ENCODE results near the gene MAP3K4.

DNA sequence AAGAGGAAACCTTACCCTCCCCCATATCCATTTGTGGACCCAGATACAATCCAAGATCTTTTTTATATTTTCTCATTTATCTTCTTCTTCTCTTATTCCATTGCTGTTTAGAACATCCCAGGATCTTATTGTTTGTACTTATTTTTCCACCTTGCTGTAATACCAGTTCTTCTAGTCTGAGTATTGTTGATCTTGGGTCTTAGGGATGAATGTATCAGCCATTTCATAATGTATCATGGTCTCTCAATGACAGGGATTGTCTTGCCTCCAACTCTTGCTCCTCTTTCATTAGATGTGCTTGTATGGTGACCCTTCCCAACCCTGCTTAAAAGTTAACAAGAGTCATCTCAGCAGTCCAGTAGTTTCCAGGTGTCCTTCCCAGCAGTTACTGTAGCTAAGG is 63.3 kb downstream of the MAP3K4 start:
- TF ChIP-seq, protein P1, sequence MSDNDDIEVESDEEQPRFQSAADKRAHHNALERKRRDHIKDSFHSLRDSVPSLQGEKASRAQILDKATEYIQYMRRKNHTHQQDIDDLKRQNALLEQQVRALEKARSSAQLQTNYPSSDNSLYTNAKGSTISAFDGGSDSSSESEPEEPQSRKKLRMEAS (IDR thresholded peaks at IDR 0.05): no peak
- TF ChIP-seq KDM1A (IDR thresholded peaks at IDR 0.05; ENCODE audit: borderline replicate concordance, low read length) (no peak), EZH2 (IDR thresholded peaks at IDR 0.05; ENCODE audit: low read depth, low read length, severe bottlenecking) (no peak), SP1 (IDR thresholded peaks at IDR 0.05; ENCODE audit: low read depth, low read length) (no peak), POLR2AphosphoS5 (IDR thresholded peaks at IDR 0.05; ENCODE audit: low read depth, low read length) (no peak), CEBPB (IDR thresholded peaks at IDR 0.05; ENCODE audit: low read depth, low read length) (no peak), JUN (IDR thresholded peaks at IDR 0.05; ENCODE audit: low read depth, low read length) (no peak), RAD21 (IDR thresholded peaks at IDR 0.05 in 1 of 2, conservative IDR thresholded peaks at IDR 0.05 in 1 of 2; ENCODE audit: low read depth in 2 of 2, low read length in 2 of 2) (no peak), CBX8 (IDR thresholded peaks at IDR 0.05; ENCODE audit: borderline replicate concordance, low read depth, low read length) (no peak), POLR2A (IDR thresholded peaks at IDR 0.05; ENCODE audit: control extremely low read depth in 1 of 2, low read depth in 2 of 2, low read length in 2 of 2) (no peak)
- TF ChIP-seq, protein P2, sequence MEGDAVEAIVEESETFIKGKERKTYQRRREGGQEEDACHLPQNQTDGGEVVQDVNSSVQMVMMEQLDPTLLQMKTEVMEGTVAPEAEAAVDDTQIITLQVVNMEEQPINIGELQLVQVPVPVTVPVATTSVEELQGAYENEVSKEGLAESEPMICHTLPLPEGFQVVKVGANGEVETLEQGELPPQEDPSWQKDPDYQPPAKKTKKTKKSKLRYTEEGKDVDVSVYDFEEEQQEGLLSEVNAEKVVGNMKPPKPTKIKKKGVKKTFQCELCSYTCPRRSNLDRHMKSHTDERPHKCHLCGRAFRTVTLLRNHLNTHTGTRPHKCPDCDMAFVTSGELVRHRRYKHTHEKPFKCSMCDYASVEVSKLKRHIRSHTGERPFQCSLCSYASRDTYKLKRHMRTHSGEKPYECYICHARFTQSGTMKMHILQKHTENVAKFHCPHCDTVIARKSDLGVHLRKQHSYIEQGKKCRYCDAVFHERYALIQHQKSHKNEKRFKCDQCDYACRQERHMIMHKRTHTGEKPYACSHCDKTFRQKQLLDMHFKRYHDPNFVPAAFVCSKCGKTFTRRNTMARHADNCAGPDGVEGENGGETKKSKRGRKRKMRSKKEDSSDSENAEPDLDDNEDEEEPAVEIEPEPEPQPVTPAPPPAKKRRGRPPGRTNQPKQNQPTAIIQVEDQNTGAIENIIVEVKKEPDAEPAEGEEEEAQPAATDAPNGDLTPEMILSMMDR (IDR thresholded peaks at IDR 0.05; ENCODE audit: control extremely low read depth in 1 of 3, insufficient read depth in 1 of 3, low read depth in 1 of 3, low read length in 3 of 3): no peak
